Activated CD4-positive, alpha-beta memory T cell treated with anti-CD3 and anti-CD28 coated beads, Interleukin-2, amount 10 ng/mL, durations not matched to agents 7 days and 5 days (primary cell): ENCODE measurements around the gene OSBPL6. TPM values are rescaled to one million over a fixed set of nuclear protein-coding genes. Genes with fewer than 3 reads are reported as not detected.
"Not testable (repeated sequence)": the region's sequence is repeated elsewhere in the genome, so short reads cannot be mapped to it uniquely, and the experiment has no call there.

Source experiments
- CTCF ChIA-PET: fragments of 350-600 bp; sonication (Branson Sonifier 250); formaldehyde crosslinking; loops from one replicate; lab custom pipeline; 2021; ENCODE audit warnings: antibody characterized with exemption, inconsistent platforms; lab: Charles Lee
- POLR2A ChIA-PET: fragments of 350-600 bp; sonication (Branson Sonifier 250); formaldehyde crosslinking; loops from one replicate; lab custom pipeline; 2021; ENCODE audit warnings: antibody characterized with exemption; lab: Charles Lee
- DNase-seq: peaks from one replicate; pipeline ENCODE4 v3.0.0-alpha.2; 2020
- H3K27ac Mint-ChIP-seq: one replicate; pipeline ENCODE4 v1.8.0; 2021; ENCODE audit warnings: mild to moderate bottlenecking, mixed read lengths
- H3K27me3 Mint-ChIP-seq: one replicate; pipeline ENCODE4 v1.8.0; 2021; ENCODE audit warnings: mixed read lengths
- H3K36me3 Mint-ChIP-seq: one replicate; pipeline ENCODE4 v1.8.0; 2021; ENCODE audit warnings: low read depth, mixed read lengths
- H3K4me1 Mint-ChIP-seq: one replicate; pipeline ENCODE4 v1.8.0; 2021; ENCODE audit warnings: mixed read lengths
- H3K4me3 Mint-ChIP-seq: one replicate; pipeline ENCODE4 v1.8.0; 2021; ENCODE audit warnings: mild to moderate bottlenecking, mixed read lengths
- H3K9me3 Mint-ChIP-seq: one replicate; pipeline ENCODE4 v1.8.0; 2021; ENCODE audit warnings: mixed read lengths
- total RNA-seq, 2 experiments: library from RNA; stranded (reverse); gene quantifications; one replicate each; pipeline ENCODE4 v1.2.3, GENCODE V29; 2021

OSBPL6 gene
- total RNA-seq, 2 experiments from 2014 or later = 0.78 to 0.88 TPM

DNA sequence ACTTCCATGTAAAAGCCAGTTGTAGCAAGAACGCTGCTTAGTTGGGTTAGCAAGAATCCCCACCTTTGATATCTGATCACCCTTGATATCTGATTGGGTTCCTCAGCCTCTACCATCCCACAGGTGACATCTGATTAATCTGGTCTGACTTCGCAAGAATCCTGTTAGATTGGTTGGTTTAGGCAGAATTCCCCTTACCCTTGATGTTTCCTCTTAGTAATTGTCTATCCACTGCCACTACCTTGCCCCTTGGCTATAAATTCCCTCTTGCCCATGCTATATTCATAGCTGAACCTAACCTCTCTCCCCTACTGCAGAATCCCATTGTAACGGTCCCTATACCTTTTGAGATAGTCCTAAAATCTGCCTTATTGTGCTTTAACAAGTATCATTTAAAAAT is 223.6 kb downstream of the OSBPL6 start:
- CTCF ChIA-PET = interaction anchor here (0.6 to 10.1 kb wide), 4 partner anchors 10 to 33 kb away, joined by 3 to 342 read pairs (median 7); partner anchors contain the start of genes PJVK and PRKRA
- Mint-ChIP-seq H3K4me1 (peaks cover 50% of the 10 kb centered on the region), H3K4me3 (no peak overlapping the region)

GRCh38 chr2:178418426-178418825 is 224.1 kb downstream of the OSBPL6 start:
- ChIA-PET CTCF (interaction anchor here (0.6 to 10.1 kb wide), 10 partner anchors 10 to 306 kb away, joined by 3 to 342 read pairs (median 6); partner anchors contain the start of genes PJVK, PRKRA and RBM45), POLR2A (interaction anchor here (1.4 to 1.6 kb wide), 2 partner anchors 11 to 33 kb away, joined by 3 to 6 read pairs; partner anchors contain the start of genes PJVK and PRKRA)
- Mint-ChIP-seq H3K4me3 (no peak overlapping the region), H3K9me3 (no peaks in the 10 kb centered on the region), H3K27me3 (no peaks in the 10 kb centered on the region), H3K4me1 (peaks cover 45% of the 10 kb centered on the region), H3K36me3 (peaks cover 46% of the 10 kb centered on the region), H3K27ac (no peak overlapping the region)
- DNase-seq = no peak

More for the DNA sequence above, 223.6 kb downstream of the OSBPL6 start:
- DNase-seq = no peak
- H3K9me3 Mint-ChIP-seq = no peaks in the 10 kb centered on the region
- POLR2A ChIA-PET = interaction anchor here (1.6 to 1.7 kb wide), 2 partner anchors 11 to 21 kb away, joined by 3 to 4 read pairs; no protein-coding TSS in a partner anchor
- H3K36me3 Mint-ChIP-seq = peaks cover 44% of the 10 kb centered on the region
- H3K27ac Mint-ChIP-seq = no peak overlapping the region
- no peaks in the 10 kb centered on the region for H3K27me3 Mint-ChIP-seq

- Mint-ChIP-seq H3K27ac (no peak overlapping the region), H3K27me3 (no peaks in the 10 kb centered on the region), H3K36me3 (peaks cover 52% of the 10 kb centered on the region), H3K4me3 (no peak overlapping the region), H3K4me1 (peaks cover 45% of the 10 kb centered on the region), H3K9me3 (no peaks in the 10 kb centered on the region)
- ChIA-PET CTCF (interaction anchor here (1.0 to 10.1 kb wide), 10 partner anchors 9 to 309 kb away, joined by 3 to 342 read pairs (median 6); partner anchors contain the start of genes PJVK, PRKRA and RBM45), POLR2A (interaction anchor here (1.4 to 1.6 kb wide), 2 partner anchors 10 to 32 kb away, joined by 3 to 6 read pairs; partner anchors contain the start of genes PJVK and PRKRA)
- no peak for DNase-seq
Measured at GRCh38 chr2:178419123-178419522, 224.8 kb downstream of the OSBPL6 start.

GRCh38 chr2:178420463-178420999 is 226.2 kb downstream of the OSBPL6 start:
- Mint-ChIP-seq H3K27me3 (no peaks in the 10 kb centered on the region), H3K4me3 (no peak overlapping the region), H3K36me3 (peaks cover 63% of the 10 kb centered on the region), H3K4me1 (peaks cover 38% of the 10 kb centered on the region), H3K9me3 (peaks cover 2% of the 10 kb centered on the region), H3K27ac (no peak overlapping the region)
- CTCF ChIA-PET = interaction anchor here (2.4 to 10.1 kb wide), 3 partner anchors 20 to 115 kb away, joined by 8 to 342 read pairs (median 16); partner anchors contain the start of genes PJVK and PRKRA
- POLR2A ChIA-PET = no interaction called here
- no peak for DNase-seq

DNA sequence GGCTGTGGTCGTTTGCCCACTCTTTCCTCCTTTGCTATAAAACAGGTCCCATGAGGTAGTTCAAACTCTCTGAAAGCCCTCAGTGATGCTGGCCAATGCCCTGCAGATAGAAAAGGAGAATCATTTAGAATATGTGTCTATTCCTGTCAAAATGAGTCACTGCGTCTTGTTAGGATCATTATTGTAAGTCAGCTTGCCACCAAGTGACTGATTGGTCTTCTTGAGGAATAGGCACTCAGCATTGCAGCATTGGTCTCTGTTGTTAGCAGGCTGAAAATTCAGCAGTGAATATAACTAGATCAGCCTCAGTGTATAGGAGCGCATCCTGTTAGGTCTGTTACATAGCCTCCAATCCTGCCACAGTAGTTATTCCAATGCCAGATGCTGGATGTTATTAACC is 227.8 kb downstream of the OSBPL6 start:
- ChIA-PET POLR2A (no interaction called here), CTCF (no interaction called here)
- Mint-ChIP-seq H3K27ac (no peak overlapping the region), H3K9me3 (peaks cover 7% of the 10 kb centered on the region), H3K36me3 (peaks cover 70% of the 10 kb centered on the region), H3K4me1 (peaks cover 23% of the 10 kb centered on the region), H3K4me3 (no peak overlapping the region), H3K27me3 (no peaks in the 10 kb centered on the region)
- DNase-seq = no peak

- CTCF ChIA-PET = interaction anchor here (1.6 to 2.2 kb wide), 2 partner anchors 9 to 99 kb away, joined by 3 to 10 read pairs; no protein-coding TSS in a partner anchor
- not testable (repeated sequence) for DNase-seq, H3K4me3 Mint-ChIP-seq, H3K27me3 Mint-ChIP-seq, H3K27ac Mint-ChIP-seq, H3K9me3 Mint-ChIP-seq
- POLR2A ChIA-PET = interaction anchor here (0.8 kb wide), 1 partner anchor 9 kb away, joined by 3 read pairs; no protein-coding TSS in a partner anchor
- peaks cover 15% of the 10 kb centered on the region for H3K4me1 Mint-ChIP-seq
- peaks cover 84% of the 10 kb centered on the region for H3K36me3 Mint-ChIP-seq
Measured at GRCh38 chr2:178423746-178424145, 229.4 kb downstream of the OSBPL6 start.

DNA sequence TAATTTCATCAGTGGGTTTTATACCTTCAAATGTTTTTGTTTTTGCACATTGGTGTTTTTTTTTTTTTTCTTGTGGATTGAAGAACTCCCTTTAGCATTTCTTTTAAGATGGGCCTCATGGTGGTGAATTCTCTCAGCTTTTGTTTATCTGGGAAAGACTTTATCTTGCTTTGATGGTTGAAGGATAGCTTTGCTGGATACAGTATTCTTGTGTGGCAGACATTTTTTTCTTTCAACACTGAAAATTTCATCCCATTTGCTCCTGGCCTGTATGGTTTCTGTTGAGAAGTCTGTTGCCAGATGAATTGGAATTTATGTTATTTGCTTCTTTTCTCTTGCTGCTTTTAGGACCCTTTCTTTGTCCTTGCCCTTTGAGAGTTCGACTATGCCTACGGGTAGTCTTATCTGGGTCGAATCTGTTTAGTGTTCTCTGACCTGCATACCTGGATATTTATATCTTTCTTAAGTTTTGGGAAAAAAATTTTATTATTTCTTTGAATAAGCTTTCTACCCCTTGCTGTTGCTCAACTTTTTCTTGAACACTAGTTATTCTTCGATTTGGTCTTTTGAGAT is 231.0 kb downstream of the OSBPL6 start:
- Mint-ChIP-seq H3K27ac (no peak overlapping the region), H3K9me3 (peaks cover 7% of the 10 kb centered on the region), H3K36me3 (peaks cover 89% of the 10 kb centered on the region), H3K27me3 (no peaks in the 10 kb centered on the region), H3K4me1 (peaks cover 5% of the 10 kb centered on the region), H3K4me3 (no peak overlapping the region)
- DNase-seq = no peak
- ChIA-PET CTCF (interaction anchor here (1.0 to 2.6 kb wide), 2 partner anchors 11 to 28 kb away, joined by 3 to 12 read pairs; no protein-coding TSS in a partner anchor), POLR2A (no interaction called here)

- ChIA-PET POLR2A (no interaction called here), CTCF (interaction anchor here (2.6 kb wide), 1 partner anchor 12 kb away, joined by 12 read pairs; no protein-coding TSS in a partner anchor)
- no peak for DNase-seq
- Mint-ChIP-seq H3K27me3 (no peaks in the 10 kb centered on the region), H3K36me3 (peaks cover 90% of the 10 kb centered on the region), H3K27ac (no peak overlapping the region), H3K4me3 (no peak overlapping the region), H3K4me1 (no peaks in the 10 kb centered on the region), H3K9me3 (peaks cover 7% of the 10 kb centered on the region)
Measured at GRCh38 chr2:178426388-178426787, 232.1 kb downstream of the OSBPL6 start.

DNA sequence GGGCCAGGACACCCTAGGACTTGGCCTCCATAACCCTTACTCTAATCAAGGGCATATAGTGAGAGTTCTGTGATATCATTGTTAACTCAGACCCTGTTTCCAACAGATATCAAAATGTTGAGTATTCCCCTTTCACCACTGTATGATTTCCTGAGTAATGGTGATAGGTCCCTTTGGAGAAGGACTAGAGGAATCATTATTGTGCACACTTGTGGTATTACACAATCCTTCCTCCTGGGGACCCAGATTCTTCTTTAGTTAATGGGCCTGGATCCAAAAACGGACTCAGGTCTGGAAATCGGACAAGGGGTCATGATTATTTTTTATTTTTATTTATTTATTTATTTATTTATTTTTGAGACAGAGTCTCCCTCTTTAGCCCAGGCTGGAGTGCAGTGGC is 233.1 kb downstream of the OSBPL6 start:
- ChIA-PET POLR2A (no interaction called here), CTCF (interaction anchor here (1.5 to 2.6 kb wide), 2 partner anchors 9 to 13 kb away, joined by 6 to 12 read pairs; no protein-coding TSS in a partner anchor)
- H3K9me3 Mint-ChIP-seq = peaks cover 7% of the 10 kb centered on the region
- H3K4me1 Mint-ChIP-seq = no peaks in the 10 kb centered on the region
- H3K36me3 Mint-ChIP-seq = peaks cover 90% of the 10 kb centered on the region
- H3K4me3 Mint-ChIP-seq = no peak overlapping the region
- H3K27ac Mint-ChIP-seq = no peak overlapping the region
- no peak for DNase-seq
- H3K27me3 Mint-ChIP-seq = no peaks in the 10 kb centered on the region

DNA sequence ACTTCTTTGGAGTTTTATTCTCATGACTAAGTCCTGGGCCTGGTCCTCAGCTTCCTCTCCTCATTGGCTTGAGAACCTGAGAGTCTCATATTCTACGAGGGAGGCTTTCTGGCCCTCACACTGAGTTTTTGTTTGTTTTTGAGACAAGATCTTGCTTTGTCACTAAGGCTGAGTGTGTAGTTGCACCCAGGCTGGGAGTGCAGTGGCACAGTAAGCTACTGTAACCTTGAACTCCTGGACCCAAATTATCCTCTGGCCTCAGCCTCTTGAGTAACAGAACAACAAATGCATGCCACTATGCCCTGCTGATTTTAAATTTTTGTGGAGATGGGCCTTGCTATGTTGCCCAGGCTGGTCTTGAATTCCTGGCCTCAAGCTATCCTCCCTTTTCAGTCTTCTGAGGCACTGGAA is 234.1 kb downstream of the OSBPL6 start:
- H3K27me3 Mint-ChIP-seq = no peaks in the 10 kb centered on the region
- no peaks in the 10 kb centered on the region for H3K4me1 Mint-ChIP-seq
- POLR2A ChIA-PET = interaction anchor here (1.4 kb wide), 1 partner anchor 21 kb away, joined by 3 read pairs; no protein-coding TSS in a partner anchor
- H3K4me3 Mint-ChIP-seq = no peak overlapping the region
- peaks cover 7% of the 10 kb centered on the region for H3K9me3 Mint-ChIP-seq
- no peak for DNase-seq
- peaks cover 91% of the 10 kb centered on the region for H3K36me3 Mint-ChIP-seq
- CTCF ChIA-PET = interaction anchor here (1.5 to 2.2 kb wide), 2 partner anchors 10 to 14 kb away, joined by 6 to 12 read pairs; no protein-coding TSS in a partner anchor
- H3K27ac Mint-ChIP-seq = no peak overlapping the region

GRCh38 chr2:178429336-178429735 is 235.0 kb downstream of the OSBPL6 start:
- peaks cover 7% of the 10 kb centered on the region for H3K9me3 Mint-ChIP-seq
- H3K36me3 Mint-ChIP-seq = peaks cover 87% of the 10 kb centered on the region
- no peak for DNase-seq
- POLR2A ChIA-PET = interaction anchor here (1.3 to 1.4 kb wide), 2 partner anchors 11 to 21 kb away, joined by 3 read pairs; no protein-coding TSS in a partner anchor
- no peaks in the 10 kb centered on the region for H3K4me1 Mint-ChIP-seq
- no peaks in the 10 kb centered on the region for H3K27me3 Mint-ChIP-seq
- no peak overlapping the region for H3K27ac Mint-ChIP-seq
- H3K4me3 Mint-ChIP-seq = no peak overlapping the region
- CTCF ChIA-PET = interaction anchor here (2.2 kb wide), 1 partner anchor 15 kb away, joined by 12 read pairs; no protein-coding TSS in a partner anchor

DNA sequence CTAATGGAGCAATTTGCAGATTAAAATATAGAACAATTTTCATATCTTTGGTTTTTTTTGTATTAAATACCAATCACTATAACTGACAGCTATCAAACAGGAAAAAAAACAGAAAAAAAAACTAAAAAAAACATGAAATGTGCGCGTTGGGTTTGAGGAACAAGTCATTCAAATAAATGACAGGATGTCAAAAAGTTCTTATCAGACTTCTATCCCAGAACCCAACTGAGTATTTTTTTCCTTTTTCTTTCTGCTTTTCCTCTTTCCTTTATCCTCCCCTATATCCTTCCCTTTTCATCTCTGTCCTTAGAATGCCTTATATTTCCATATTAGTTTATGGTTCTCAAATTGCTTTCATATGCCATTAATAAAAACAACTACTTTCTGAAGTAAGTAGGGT is 242.3 kb downstream of the OSBPL6 start:
- ChIA-PET POLR2A (interaction anchor here (1.2 to 1.5 kb wide), 2 partner anchors 13 to 22 kb away, joined by 3 to 4 read pairs; no protein-coding TSS in a partner anchor), CTCF (no interaction called here)
- Mint-ChIP-seq H3K27me3 (no peaks in the 10 kb centered on the region), H3K4me1 (no peaks in the 10 kb centered on the region), H3K36me3 (peaks cover 57% of the 10 kb centered on the region), H3K27ac (no peak overlapping the region), H3K4me3 (no peak overlapping the region), H3K9me3 (no peaks in the 10 kb centered on the region)
- no peak for DNase-seq
